HAP-1 (cell line): Measurements from ENCODE around the gene RTN3.
"Not testable (repeated sequence)": the region's sequence is repeated elsewhere in the genome, so short reads cannot be mapped to it uniquely, and the experiment has no call there.

Experiments
- DNase-seq, 2 experiments: peaks; one replicate each; pipeline ENCODE4 v3.0.0-alpha.2; 2016 to 2020; ENCODE audit warnings: low spot score in 2 of 2
- H3K27me3 ChIP-seq: fragments of 250-450 bp; sonication (Bioruptor Pico); 2 replicates; pipeline ENCODE4 v1.5.1; 2020; ENCODE audit warnings: low read depth, mild to moderate bottlenecking, moderate library complexity
- H3K36me3 ChIP-seq: fragments of 250-450 bp; sonication (Bioruptor Pico); replicated peaks from 2 replicates; pipeline ENCODE4 v1.5.1; 2020; ENCODE audit warnings: mild to moderate bottlenecking
- H3K4me1 ChIP-seq: fragments of 250-450 bp; sonication (Bioruptor Pico); 2 replicates; pipeline ENCODE4 v1.5.1; 2020; ENCODE audit warnings: mild to moderate bottlenecking
- H3K4me3 ChIP-seq: fragments of 250-450 bp; sonication (Bioruptor Pico); 2 replicates; pipeline ENCODE4 v1.5.1; 2020; ENCODE audit warnings: mild to moderate bottlenecking, moderate library complexity
- H3K9me3 ChIP-seq: fragments of 250-450 bp; sonication (Bioruptor Pico); 2 replicates; pipeline ENCODE4 v1.5.1; 2020; ENCODE audit warnings: mild to moderate bottlenecking, moderate library complexity
- in situ Hi-C: fragments of 300-500 bp; cut with MboI; formaldehyde crosslinking; loops from 3 replicates; pipeline ENCODE4 v1.14.3; 2020; ENCODE audit warnings: low sequenced_read_pairs, inconsistent platforms, mixed read lengths

RTN3 gene, protein sequence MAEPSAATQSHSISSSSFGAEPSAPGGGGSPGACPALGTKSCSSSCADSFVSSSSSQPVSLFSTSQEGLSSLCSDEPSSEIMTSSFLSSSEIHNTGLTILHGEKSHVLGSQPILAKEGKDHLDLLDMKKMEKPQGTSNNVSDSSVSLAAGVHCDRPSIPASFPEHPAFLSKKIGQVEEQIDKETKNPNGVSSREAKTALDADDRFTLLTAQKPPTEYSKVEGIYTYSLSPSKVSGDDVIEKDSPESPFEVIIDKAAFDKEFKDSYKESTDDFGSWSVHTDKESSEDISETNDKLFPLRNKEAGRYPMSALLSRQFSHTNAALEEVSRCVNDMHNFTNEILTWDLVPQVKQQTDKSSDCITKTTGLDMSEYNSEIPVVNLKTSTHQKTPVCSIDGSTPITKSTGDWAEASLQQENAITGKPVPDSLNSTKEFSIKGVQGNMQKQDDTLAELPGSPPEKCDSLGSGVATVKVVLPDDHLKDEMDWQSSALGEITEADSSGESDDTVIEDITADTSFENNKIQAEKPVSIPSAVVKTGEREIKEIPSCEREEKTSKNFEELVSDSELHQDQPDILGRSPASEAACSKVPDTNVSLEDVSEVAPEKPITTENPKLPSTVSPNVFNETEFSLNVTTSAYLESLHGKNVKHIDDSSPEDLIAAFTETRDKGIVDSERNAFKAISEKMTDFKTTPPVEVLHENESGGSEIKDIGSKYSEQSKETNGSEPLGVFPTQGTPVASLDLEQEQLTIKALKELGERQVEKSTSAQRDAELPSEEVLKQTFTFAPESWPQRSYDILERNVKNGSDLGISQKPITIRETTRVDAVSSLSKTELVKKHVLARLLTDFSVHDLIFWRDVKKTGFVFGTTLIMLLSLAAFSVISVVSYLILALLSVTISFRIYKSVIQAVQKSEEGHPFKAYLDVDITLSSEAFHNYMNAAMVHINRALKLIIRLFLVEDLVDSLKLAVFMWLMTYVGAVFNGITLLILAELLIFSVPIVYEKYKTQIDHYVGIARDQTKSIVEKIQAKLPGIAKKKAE

DNA sequence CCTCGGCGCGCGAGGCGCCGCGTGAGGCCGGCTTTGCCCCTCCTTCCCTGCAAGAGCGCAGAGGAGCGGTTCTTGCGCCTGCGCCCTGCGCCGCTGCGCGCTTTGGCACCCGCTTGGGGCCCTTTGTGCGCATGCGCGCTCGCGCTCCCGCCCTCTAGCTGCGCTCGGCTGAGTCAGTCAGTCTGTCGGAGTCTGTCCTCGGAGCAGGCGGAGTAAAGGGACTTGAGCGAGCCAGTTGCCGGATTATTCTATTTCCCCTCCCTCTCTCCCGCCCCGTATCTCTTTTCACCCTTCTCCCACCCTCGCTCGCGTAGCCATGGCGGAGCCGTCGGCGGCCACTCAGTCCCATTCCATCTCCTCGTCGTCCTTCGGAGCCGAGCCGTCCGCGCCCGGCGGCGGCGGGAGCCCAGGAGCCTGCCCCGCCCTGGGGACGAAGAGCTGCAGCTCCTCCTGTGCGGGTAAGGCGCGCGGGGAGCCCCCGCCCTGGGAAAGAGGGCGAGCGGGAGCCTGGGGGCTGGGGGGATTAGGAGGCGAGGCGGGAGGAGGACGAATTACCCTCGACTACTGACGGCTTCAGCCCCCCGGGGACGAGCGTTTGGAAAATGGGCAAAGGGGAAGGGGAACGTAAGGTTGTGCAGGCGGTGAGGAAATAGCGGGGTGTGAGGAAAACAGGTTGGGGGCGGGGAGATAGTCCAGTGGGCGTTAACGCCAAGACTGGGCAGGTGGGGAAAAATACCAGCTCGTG is at the start of gene RTN3:
Gene RTN3 (plus strand): TSS at position 180 of the 745 bp plus-strand sequence. CDS start 137 bp downstream, at position 317.
- Histone ChIP-seq H3K27me3 (no peaks in the 10 kb centered on the region), H3K4me1 (peaks cover 15% of the 10 kb centered on the region), H3K4me3 (peak within 1 kb of the TSS; percentile 91), H3K36me3 (peaks cover 4% of the 10 kb centered on the region), H3K9me3 (no peaks in the 10 kb centered on the region)
- in situ Hi-C loops: no loop called here
- peak; percentile 95 to 98 for DNase-seq

GRCh38 chr11:63635762-63636465 is 45.4 kb upstream of the RTN3 start:
- Histone ChIP-seq H3K27me3 (no peaks in the 10 kb centered on the region), H3K9me3 (no peaks in the 10 kb centered on the region), H3K4me1 (peaks cover 19% of the 10 kb centered on the region), H3K36me3 (peaks cover 40% of the 10 kb centered on the region), H3K4me3 (no peak overlapping the region)
- DNase-seq: peak; percentile 74 to 83
- in situ Hi-C loops: loop anchor here (25.0 kb wide), 1 partner anchor 599 kb away; no protein-coding TSS in a partner anchor

DNA sequence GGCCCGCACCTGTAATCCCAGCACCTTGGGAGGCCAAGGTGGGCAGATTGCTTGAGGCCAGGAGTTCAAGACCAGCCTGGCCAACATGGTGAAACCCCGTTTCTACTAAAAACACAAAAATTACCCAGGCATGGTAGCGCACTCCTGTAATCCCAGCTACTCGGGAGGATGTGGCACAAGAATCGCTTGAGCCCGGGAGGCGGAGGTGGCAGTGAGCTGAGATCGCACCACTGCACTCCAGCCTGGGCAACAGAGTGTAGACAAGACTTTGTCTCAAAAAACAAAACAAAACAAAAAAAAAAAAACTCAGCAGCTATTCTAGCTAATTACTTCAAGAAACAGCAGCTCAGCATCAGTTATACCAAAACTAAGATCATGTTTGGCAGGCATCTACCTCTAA is 42.9 kb upstream of the RTN3 start:
- H3K36me3 ChIP-seq: peaks cover 48% of the 10 kb centered on the region
- not testable (repeated sequence) for DNase-seq, H3K4me1 ChIP-seq, H3K27me3 ChIP-seq, H3K9me3 ChIP-seq, H3K4me3 ChIP-seq
- in situ Hi-C loops: loop anchor here (25.0 kb wide), 1 partner anchor 601 kb away; no protein-coding TSS in a partner anchor

- H3K9me3 ChIP-seq: no peaks in the 10 kb centered on the region
- H3K27me3 ChIP-seq: no peaks in the 10 kb centered on the region
- H3K4me1 ChIP-seq: peaks cover 6% of the 10 kb centered on the region
- no peak overlapping the region for H3K4me3 ChIP-seq
- in situ Hi-C loops: loop anchor here (25.0 kb wide), 1 partner anchor 602 kb away; no protein-coding TSS in a partner anchor
- peak; percentile 43 to 58 for DNase-seq
- H3K36me3 ChIP-seq: peaks cover 54% of the 10 kb centered on the region
Measured at GRCh38 chr11:63639199-63639832, 42.0 kb upstream of the RTN3 start.

DNA sequence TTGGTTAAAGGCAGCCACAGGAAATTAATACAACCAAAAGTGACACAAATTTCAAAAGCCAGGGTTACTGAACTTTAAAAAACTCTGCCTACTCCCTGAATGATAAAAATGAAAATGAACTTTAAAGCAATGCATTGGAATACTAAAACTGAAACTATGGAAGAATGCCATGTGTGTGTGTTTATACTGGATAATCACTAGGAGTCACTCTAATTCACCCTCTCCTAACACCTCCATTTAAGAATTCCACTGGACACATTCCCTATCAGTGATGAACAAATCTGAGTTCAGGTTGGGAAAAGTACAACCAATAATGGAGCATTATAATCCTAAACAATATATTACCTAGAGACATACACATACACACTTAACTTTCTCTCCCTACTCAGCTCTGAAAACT is 39.6 kb upstream of the RTN3 start:
- DNase-seq: no peak
- in situ Hi-C loops: loop anchor here (25.0 kb wide), 1 partner anchor 604 kb away; no protein-coding TSS in a partner anchor
- peaks cover 2% of the 10 kb centered on the region; the same call in 1 of the 2 replicates for H3K4me1 ChIP-seq
- H3K4me3 ChIP-seq: no peak overlapping the region
- H3K36me3 ChIP-seq: peaks cover 49% of the 10 kb centered on the region
- no peaks in the 10 kb centered on the region for H3K27me3 ChIP-seq
- no peaks in the 10 kb centered on the region for H3K9me3 ChIP-seq

- H3K4me1 ChIP-seq: peaks cover 2% of the 10 kb centered on the region; the same call in 1 of the 2 replicates
- DNase-seq: no peak
- H3K36me3 ChIP-seq: peaks cover 58% of the 10 kb centered on the region
- H3K9me3 ChIP-seq: no peaks in the 10 kb centered on the region
- no peaks in the 10 kb centered on the region for H3K27me3 ChIP-seq
- in situ Hi-C loops: loop anchor here (25.0 kb wide), 1 partner anchor 606 kb away; no protein-coding TSS in a partner anchor
- H3K4me3 ChIP-seq: no peak overlapping the region
Measured at GRCh38 chr11:63643205-63643604, 38.1 kb upstream of the RTN3 start.

DNA sequence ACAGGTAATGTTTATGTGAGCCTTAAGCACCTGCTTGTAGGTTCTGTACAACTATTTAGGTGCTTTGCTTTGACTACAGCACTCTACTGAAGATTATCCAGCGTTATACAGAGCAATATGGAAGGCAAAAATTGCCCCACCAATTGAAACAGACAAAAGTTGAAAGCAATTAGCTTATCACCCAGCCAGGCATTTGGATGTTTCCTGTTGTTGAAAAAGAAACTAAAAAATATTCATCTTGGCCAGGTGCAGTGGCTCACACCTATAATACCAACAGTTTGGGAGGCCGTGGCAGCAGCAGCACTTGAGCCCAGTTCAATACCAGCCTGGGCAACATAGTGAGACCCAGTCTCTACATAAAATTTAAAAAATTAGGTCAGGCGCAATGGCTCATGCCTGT is 28.6 kb upstream of the RTN3 start:
- in situ Hi-C loops: loop anchor here (25.0 kb wide), 1 partner anchor 740 kb away; the partner anchor contains the start of gene CHRM1
- Histone ChIP-seq H3K4me1 (no peaks in the 10 kb centered on the region), H3K9me3 (no peaks in the 10 kb centered on the region), H3K27me3 (no peaks in the 10 kb centered on the region), H3K4me3 (no peak overlapping the region), H3K36me3 (peaks cover 48% of the 10 kb centered on the region)
- no peak for DNase-seq

DNA sequence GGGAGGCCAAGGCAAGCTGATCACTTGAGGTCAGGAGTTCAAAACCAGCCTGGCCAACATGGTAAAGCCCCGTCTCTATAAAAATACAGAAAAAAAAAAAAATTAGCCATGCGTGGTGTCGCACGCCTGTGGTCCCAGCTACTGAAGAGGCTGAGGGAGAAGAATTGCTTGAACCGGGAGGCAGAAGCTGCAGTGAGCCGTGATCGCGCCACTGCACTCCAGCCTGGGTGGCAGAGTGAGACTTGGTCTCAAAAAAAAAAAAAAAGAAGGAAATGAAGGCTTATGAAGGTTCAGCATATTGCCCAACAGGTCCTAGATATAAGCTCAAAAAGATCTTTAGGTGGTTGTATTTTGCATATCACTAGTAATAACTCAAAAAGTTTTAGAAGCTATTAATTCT is 20.3 kb upstream of the RTN3 start:
- Histone ChIP-seq H3K9me3 (no peaks in the 10 kb centered on the region), H3K4me3 (no peak overlapping the region), H3K4me1 (peaks cover 6% of the 10 kb centered on the region), H3K27me3 (no peaks in the 10 kb centered on the region), H3K36me3 (peaks cover 5% of the 10 kb centered on the region; the same call in 1 of the 2 replicates)
- in situ Hi-C loops: loop anchor here (25.0 kb wide), 1 partner anchor 749 kb away; the partner anchor contains the start of gene CHRM1
- no peak for DNase-seq

- no peak for DNase-seq
- Histone ChIP-seq H3K4me1 (peaks cover 23% of the 10 kb centered on the region), H3K27me3 (no peaks in the 10 kb centered on the region), H3K9me3 (no peaks in the 10 kb centered on the region), H3K36me3 (peaks cover 5% of the 10 kb centered on the region), H3K4me3 (no peak overlapping the region)
- in situ Hi-C loops: loop anchor here (25.0 kb wide), 1 partner anchor 752 kb away; the partner anchor contains the start of gene CHRM1
Measured at GRCh38 chr11:63663809-63664208, 17.5 kb upstream of the RTN3 start.

GRCh38 chr11:63666874-63667273 is 14.4 kb upstream of the RTN3 start:
- no peak for DNase-seq
- Histone ChIP-seq H3K27me3 (no peaks in the 10 kb centered on the region), H3K36me3 (peaks cover 5% of the 10 kb centered on the region), H3K4me1 (peaks cover 28% of the 10 kb centered on the region), H3K4me3 (no peak overlapping the region), H3K9me3 (no peaks in the 10 kb centered on the region)
- in situ Hi-C loops: loop anchor here (25.0 kb wide), 1 partner anchor 755 kb away; the partner anchor contains the start of gene CHRM1

DNA sequence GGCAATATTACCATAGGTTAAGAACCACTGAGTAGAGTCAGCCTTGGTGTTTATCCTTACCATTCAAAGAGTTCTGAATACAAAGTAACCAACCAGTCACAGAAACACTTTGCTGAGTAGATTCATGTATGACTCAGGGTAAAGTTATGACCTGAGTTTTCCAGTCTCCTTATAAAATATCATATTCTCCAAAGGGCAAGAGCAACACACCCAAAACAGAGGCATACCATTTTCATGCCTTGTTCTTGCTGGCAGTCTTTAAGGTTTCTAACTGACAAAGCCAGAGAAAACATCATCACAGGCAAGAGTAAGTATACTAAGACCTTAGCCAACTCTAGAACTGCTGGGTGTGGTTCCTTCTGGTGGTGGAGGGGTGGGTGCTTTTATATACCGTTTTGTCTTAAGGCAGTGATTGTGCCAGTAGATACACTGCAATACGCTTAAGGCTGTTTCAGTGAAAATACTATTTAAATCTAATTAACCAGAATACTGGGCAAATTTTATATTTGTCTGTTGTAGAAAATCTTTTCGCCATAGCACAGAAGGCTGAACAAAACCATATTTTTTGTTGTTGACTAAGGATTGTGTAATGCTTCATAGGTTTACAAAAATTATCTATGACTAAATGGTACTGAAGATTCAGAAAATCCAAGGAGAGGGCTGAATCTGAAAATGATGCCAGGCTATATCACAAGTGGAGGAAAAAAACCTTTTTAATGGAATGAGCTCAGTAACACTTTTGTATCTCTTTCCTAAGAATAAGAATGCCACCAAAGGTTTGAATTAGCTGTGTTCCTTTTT is 13.1 kb upstream of the RTN3 start:
- no peak for DNase-seq
- H3K9me3 ChIP-seq: no peaks in the 10 kb centered on the region
- H3K4me3 ChIP-seq: no peak overlapping the region
- H3K27me3 ChIP-seq: no peaks in the 10 kb centered on the region
- peaks cover 28% of the 10 kb centered on the region for H3K4me1 ChIP-seq
- H3K36me3 ChIP-seq: peaks cover 5% of the 10 kb centered on the region
- in situ Hi-C loops: loop anchor here (25.0 kb wide), 1 partner anchor 756 kb away; the partner anchor contains the start of gene CHRM1
